KMS-11 (cell line): ENCODE measurements around the gene RASSF8.

Experiments used
- H2AFZ ChIP-seq: fragments of 200-600 bp; sonication (generic); 2 replicates; pipeline ENCODE4 v1.6.1; 2016; ENCODE audit warnings: antibody characterized with exemption, mixed run types, low read depth
- H3K27ac ChIP-seq: fragments of 200-600 bp; sonication (generic); 2 replicates; pipeline ENCODE4 v1.6.1; 2016; ENCODE audit warnings: mild to moderate bottlenecking, mixed run types
- H3K27me3 ChIP-seq: fragments of 200-600 bp; sonication (generic); 2 replicates; pipeline ENCODE4 v1.6.1; 2017; ENCODE audit warnings: mild to moderate bottlenecking, low read depth, mixed run types, moderate library complexity; ENCODE audit not compliant: insufficient read depth
- H3K36me3 ChIP-seq: fragments of 200-600 bp; sonication (generic); 2 replicates; pipeline ENCODE4 v1.6.1; 2017; ENCODE audit warnings: mild to moderate bottlenecking, mixed run types; ENCODE audit not compliant: insufficient read depth
- H3K4me1 ChIP-seq: fragments of 200-600 bp; sonication (generic); 2 replicates; pipeline ENCODE4 v1.6.1; 2016; ENCODE audit warnings: mild to moderate bottlenecking, low read depth, mixed run types; ENCODE audit not compliant: poor library complexity, severe bottlenecking
- H3K4me2 ChIP-seq: fragments of 200-600 bp; sonication (generic); 2 replicates; pipeline ENCODE4 v1.7.0; 2016; ENCODE audit warnings: mild to moderate bottlenecking, mixed run types
- H3K4me3 ChIP-seq: fragments of 200-600 bp; sonication (generic); IDR thresholded peaks from 2 replicates; pipeline ENCODE4 v1.6.1; 2017; ENCODE audit warnings: low read depth, low read length, mixed read lengths; ENCODE audit not compliant: insufficient read depth
- H3K79me2 ChIP-seq: fragments of 200-600 bp; sonication (generic); 2 replicates; pipeline ENCODE4 v1.6.1; 2016; ENCODE audit warnings: low read depth, mixed run types; ENCODE audit not compliant: insufficient read depth
- H3K9ac ChIP-seq: fragments of 200-600 bp; sonication (generic); 2 replicates; pipeline ENCODE4 v1.6.1; 2016; ENCODE audit warnings: mild to moderate bottlenecking, mixed run types
- H4K20me1 ChIP-seq: fragments of 200-600 bp; sonication (generic); 2 replicates; pipeline ENCODE4 v1.6.1; 2016; ENCODE audit warnings: mild to moderate bottlenecking, mixed run types; ENCODE audit not compliant: insufficient read depth
- CTCF ChIP-seq: fragments of 200-600 bp; sonication (generic); conservative IDR thresholded peaks from 2 replicates; pipeline ENCODE4 v1.6.1; 2017; ENCODE audit warnings: low read depth, mild to moderate bottlenecking, antibody characterized with exemption, low read length, moderate library complexity, mixed read lengths

The RASSF8 gene

DNA sequence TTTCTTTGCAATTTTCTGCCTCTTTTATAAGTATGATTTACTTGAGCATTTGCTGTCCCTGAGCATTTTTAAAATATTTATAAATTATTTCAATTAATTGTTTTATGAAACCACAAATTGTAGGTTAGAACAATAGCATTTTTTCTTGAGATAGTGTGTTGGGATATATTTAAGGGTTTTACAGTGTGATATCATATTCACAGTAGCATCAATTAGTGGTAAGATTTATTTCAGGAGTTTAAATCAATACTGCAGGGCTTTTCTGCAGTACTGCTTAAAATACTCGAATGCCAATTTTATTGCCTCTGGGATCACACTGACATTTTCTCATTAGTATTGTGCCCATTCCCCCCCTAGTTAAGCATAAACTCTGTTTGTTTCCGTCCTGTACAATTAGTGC, 84.2 kb downstream of the RASSF8 start:
- no peaks in the 10 kb centered on the region for H3K36me3 ChIP-seq
- no peak overlapping the region for H3K9ac ChIP-seq
- H3K4me3 ChIP-seq, result no peak overlapping the region
- no peak overlapping the region for H2AFZ ChIP-seq
- no peaks in the 10 kb centered on the region for H3K79me2 ChIP-seq
- TF ChIP-seq CTCF, result no peak
- H3K27ac ChIP-seq, result no peak overlapping the region
- no peak overlapping the region for H3K4me2 ChIP-seq
- H3K4me1 ChIP-seq, result peaks cover 1% of the 10 kb centered on the region
- H3K27me3 ChIP-seq, result no peaks in the 10 kb centered on the region
- no peaks in the 10 kb centered on the region for H4K20me1 ChIP-seq

- Histone ChIP-seq H3K4me2 (no peak overlapping the region), H3K4me1 (no peaks in the 10 kb centered on the region), H3K79me2 (no peaks in the 10 kb centered on the region), H3K4me3 (no peak overlapping the region), H2AFZ (no peak overlapping the region), H3K36me3 (no peaks in the 10 kb centered on the region), H3K27me3 (no peaks in the 10 kb centered on the region), H4K20me1 (no peaks in the 10 kb centered on the region), H3K9ac (no peak overlapping the region), H3K27ac (no peak overlapping the region)
- no peak for TF ChIP-seq CTCF
Measured at GRCh38 chr12:26043135-26044006, 84.9 kb downstream of the RASSF8 start.

GRCh38 chr12:26044007-26044394, 85.5 kb downstream of the RASSF8 start:
- TF ChIP-seq CTCF, result no peak
- Histone ChIP-seq H3K79me2 (no peaks in the 10 kb centered on the region), H3K27me3 (no peaks in the 10 kb centered on the region), H3K36me3 (no peaks in the 10 kb centered on the region), H3K4me1 (no peaks in the 10 kb centered on the region), H3K4me3 (no peak overlapping the region), H3K4me2 (no peak overlapping the region), H2AFZ (no peak overlapping the region), H3K27ac (no peak overlapping the region), H3K9ac (no peak overlapping the region), H4K20me1 (no peaks in the 10 kb centered on the region)

DNA sequence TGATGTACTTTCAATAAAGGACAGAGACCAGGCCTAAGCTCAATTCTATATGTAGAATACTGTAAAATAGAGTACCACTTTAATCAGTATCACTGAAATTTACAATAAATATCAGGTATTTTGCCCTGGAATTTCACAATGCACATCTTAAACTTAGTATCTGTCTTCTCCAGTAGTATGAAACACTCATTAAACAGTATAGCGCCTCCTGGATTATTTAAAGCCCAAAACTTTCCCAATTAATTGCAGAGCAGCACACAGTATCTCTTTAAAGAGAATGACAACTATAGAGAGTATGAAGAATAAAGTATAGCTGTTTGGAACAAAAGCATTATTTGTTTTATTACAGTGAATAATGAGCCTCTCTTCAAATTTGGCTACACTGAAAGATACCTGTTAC, 86.1 kb downstream of the RASSF8 start:
- no peak overlapping the region for H3K27ac ChIP-seq
- H3K9ac ChIP-seq, result no peak overlapping the region
- H3K27me3 ChIP-seq, result no peaks in the 10 kb centered on the region
- H2AFZ ChIP-seq, result no peak overlapping the region
- H3K79me2 ChIP-seq, result no peaks in the 10 kb centered on the region
- H3K4me1 ChIP-seq, result no peaks in the 10 kb centered on the region
- no peak overlapping the region for H3K4me3 ChIP-seq
- H3K4me2 ChIP-seq, result no peak overlapping the region
- no peak for TF ChIP-seq CTCF
- H4K20me1 ChIP-seq, result no peaks in the 10 kb centered on the region
- no peaks in the 10 kb centered on the region for H3K36me3 ChIP-seq
